Right lobe of liver (tissue), 4 donors: Measurements from ENCODE around the gene RTP2.
A peak's percentile ranks its signal among the peaks of the same experiment; 100 is the strongest.

ENCODE experiments used
- POLR2A ChIP-seq: fragments of 450-650 bp; IDR thresholded peaks from one replicate; pipeline ENCODE4 v1.6.1; 2017; ENCODE audit warnings: antibody characterized with exemption, mild to moderate bottlenecking
- TF ChIP-seq, protein P1 (sequence below), 4 donors: fragments of 200-600 bp in 3 of 4; fragments of 450-650 bp in 1 of 4; IDR thresholded peaks; one replicate each; pipeline versions ENCODE4 v1.5.1 to v1.8.0; 2016 to 2022; ENCODE audit warnings: antibody characterized with exemption in 4 of 4, mild to moderate bottlenecking in 2 of 4
- donor health status: DM: no; HTN: no; CAD: no.
- donor health status: DM: no; HTN: no; CAD: no.
- donor health status: DM: no; HTN: yes; CAD: no.

DNA sequence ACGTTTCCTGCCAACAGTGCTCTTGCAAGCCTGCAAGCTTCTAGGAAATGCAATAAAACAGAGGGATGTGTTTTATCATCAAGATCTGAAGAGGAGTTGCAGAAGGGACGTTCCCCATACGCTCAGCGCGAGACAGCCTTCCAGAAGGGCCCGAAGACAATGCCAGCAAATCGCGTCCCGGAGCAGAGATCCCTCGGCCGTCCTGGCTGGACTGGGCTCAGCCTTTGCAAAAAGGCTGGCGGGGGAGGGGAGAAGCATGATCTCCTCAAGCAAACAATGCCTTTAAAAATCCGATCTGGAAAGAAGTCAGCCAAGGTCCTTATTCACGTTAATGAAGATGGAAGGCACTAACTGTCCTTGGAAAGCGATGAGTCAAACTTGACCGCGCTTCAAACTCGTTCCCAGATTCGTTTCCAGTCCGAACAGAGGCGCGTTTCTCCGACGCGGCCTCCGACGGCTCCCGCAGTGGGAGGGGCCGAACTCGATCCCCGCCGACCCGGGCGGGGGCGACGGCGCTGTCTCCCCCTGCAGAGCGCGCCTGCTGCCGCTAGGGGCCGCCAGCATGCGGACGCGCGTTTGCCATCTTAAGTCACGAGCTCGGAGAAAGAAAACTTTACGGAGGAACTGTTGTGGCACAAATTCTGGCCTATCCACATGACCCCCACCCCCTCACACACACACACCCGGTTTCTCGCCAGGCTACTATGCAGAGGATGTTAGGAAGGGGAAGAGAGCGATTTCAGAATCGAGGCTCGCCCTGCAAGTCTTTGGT is 37.4 kb upstream of the RTP2 start:
- TF ChIP-seq, protein P1, sequence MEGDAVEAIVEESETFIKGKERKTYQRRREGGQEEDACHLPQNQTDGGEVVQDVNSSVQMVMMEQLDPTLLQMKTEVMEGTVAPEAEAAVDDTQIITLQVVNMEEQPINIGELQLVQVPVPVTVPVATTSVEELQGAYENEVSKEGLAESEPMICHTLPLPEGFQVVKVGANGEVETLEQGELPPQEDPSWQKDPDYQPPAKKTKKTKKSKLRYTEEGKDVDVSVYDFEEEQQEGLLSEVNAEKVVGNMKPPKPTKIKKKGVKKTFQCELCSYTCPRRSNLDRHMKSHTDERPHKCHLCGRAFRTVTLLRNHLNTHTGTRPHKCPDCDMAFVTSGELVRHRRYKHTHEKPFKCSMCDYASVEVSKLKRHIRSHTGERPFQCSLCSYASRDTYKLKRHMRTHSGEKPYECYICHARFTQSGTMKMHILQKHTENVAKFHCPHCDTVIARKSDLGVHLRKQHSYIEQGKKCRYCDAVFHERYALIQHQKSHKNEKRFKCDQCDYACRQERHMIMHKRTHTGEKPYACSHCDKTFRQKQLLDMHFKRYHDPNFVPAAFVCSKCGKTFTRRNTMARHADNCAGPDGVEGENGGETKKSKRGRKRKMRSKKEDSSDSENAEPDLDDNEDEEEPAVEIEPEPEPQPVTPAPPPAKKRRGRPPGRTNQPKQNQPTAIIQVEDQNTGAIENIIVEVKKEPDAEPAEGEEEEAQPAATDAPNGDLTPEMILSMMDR (IDR thresholded peaks at IDR 0.05), result peak; percentile 93 to 99 (median 94)
- TF ChIP-seq POLR2A, result peak; percentile 52
